Left ventricle myocardium inferior (tissue), 1 donor: ENCODE results near the gene CFAP44. TPM values are rescaled to one million over a fixed set of nuclear protein-coding genes. Genes with fewer than 3 reads are reported as not detected.

Experiments
- DNase-seq: peaks from one replicate; pipeline ENCODE4 v3.0.0-alpha.2; 2020
- H3K27ac ChIP-seq: fragments of 200-600 bp; replicated peaks from 2 replicates; pipeline ENCODE4 v1.8.0; 2021
- H3K27me3 ChIP-seq: fragments of 200-600 bp; 2 replicates; pipeline ENCODE4 v1.8.0; 2021; ENCODE audit warnings: low read depth
- H3K36me3 ChIP-seq: fragments of 200-600 bp; 2 replicates; pipeline ENCODE4 v1.8.0; 2021
- H3K4me1 ChIP-seq: fragments of 200-600 bp; 2 replicates; pipeline ENCODE4 v1.8.0; 2021
- H3K4me3 ChIP-seq: fragments of 200-600 bp; 2 replicates; pipeline ENCODE4 v1.8.0; 2021; ENCODE audit warnings: mild to moderate bottlenecking, moderate library complexity
- H3K9me3 ChIP-seq: fragments of 200-600 bp; replicated peaks from 2 replicates; pipeline ENCODE4 v1.8.0; 2021
- intact Hi-C: fragments of 100-400 bp; cut with micrococcal nuclease; formaldehyde crosslinking; loops from one replicate; pipeline ENCODE4 v1.11.0; 2022
- microRNA-seq: library from miRNA; unstranded; fragments of <30 nt; microRNA quantifications from one replicate; pipeline ENCODE4 v1.2.0, GENCODE V29; 2020
- total RNA-seq: library from RNA; stranded (reverse); fragmentation: NEBNext Ultra II Directional; extraction: Animal tissue kit (Norgen Biotek cat#: 25700); gene quantifications from one replicate; pipeline ENCODE4 v1.2.1, GENCODE V29; 2021
- TF ChIP-seq, protein P1 (sequence below): fragments of 200-600 bp; IDR thresholded peaks from 2 replicates; pipeline ENCODE4 v1.8.0; 2021; ENCODE audit warnings: antibody characterized with exemption, mild to moderate bottlenecking, borderline replicate concordance
- donor health status: DM: no; HTN: yes; CAD: no; lungs with severe emphysema.

Gene CFAP44
- total RNA-seq, 1 donor from 2014 or later: 1.5 TPM

- Histone ChIP-seq H3K27ac (no peak overlapping the region), H3K4me1 (no peaks in the 10 kb centered on the region), H3K4me3 (no peak overlapping the region), H3K27me3 (no peaks in the 10 kb centered on the region), H3K9me3 (peaks cover 39% of the 10 kb centered on the region), H3K36me3 (peaks cover 10% of the 10 kb centered on the region)
- DNase-seq: no peak
- TF ChIP-seq, protein P1, sequence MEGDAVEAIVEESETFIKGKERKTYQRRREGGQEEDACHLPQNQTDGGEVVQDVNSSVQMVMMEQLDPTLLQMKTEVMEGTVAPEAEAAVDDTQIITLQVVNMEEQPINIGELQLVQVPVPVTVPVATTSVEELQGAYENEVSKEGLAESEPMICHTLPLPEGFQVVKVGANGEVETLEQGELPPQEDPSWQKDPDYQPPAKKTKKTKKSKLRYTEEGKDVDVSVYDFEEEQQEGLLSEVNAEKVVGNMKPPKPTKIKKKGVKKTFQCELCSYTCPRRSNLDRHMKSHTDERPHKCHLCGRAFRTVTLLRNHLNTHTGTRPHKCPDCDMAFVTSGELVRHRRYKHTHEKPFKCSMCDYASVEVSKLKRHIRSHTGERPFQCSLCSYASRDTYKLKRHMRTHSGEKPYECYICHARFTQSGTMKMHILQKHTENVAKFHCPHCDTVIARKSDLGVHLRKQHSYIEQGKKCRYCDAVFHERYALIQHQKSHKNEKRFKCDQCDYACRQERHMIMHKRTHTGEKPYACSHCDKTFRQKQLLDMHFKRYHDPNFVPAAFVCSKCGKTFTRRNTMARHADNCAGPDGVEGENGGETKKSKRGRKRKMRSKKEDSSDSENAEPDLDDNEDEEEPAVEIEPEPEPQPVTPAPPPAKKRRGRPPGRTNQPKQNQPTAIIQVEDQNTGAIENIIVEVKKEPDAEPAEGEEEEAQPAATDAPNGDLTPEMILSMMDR: no peak
- intact Hi-C loops: no loop called here
Measured at GRCh38 chr3:113409676-113410075, 31.6 kb downstream of the CFAP44 start.

GRCh38 chr3:113405180-113405579 lies 36.1 kb downstream of the CFAP44 start:
- TF ChIP-seq, protein P1: no peak
- peaks cover under 1% of the 10 kb centered on the region for H3K9me3 ChIP-seq
- H3K27me3 ChIP-seq: no peaks in the 10 kb centered on the region
- H3K4me1 ChIP-seq: no peaks in the 10 kb centered on the region
- no peak overlapping the region for H3K4me3 ChIP-seq
- DNase-seq: no peak
- intact Hi-C loops: no loop called here
- no peak overlapping the region for H3K27ac ChIP-seq
- peaks cover 34% of the 10 kb centered on the region for H3K36me3 ChIP-seq

- peaks cover 38% of the 10 kb centered on the region for H3K36me3 ChIP-seq
- intact Hi-C loops: no loop called here
- no peaks in the 10 kb centered on the region for H3K27me3 ChIP-seq
- H3K4me1 ChIP-seq: no peaks in the 10 kb centered on the region
- TF ChIP-seq, protein P1: no peak
- H3K27ac ChIP-seq: no peak overlapping the region
- H3K4me3 ChIP-seq: no peak overlapping the region
- DNase-seq: no peak
- no peaks in the 10 kb centered on the region for H3K9me3 ChIP-seq
Measured at GRCh38 chr3:113404637-113405036, 36.7 kb downstream of the CFAP44 start.

Small RNA genes lying within 50 kb of the gene (microRNA-seq; reads per million reads assigned to microRNA genes)
- gene MIR8076: not detected

Other genes with a start within 250 kb of the CFAP44 start
- 6.7 TPM for gene BOC, start 229.9 kb downstream of the CFAP44 start, total RNA-seq
- 5.0 TPM for gene SPICE1, start 73.7 kb upstream of the CFAP44 start, total RNA-seq
- gene SIDT1, start 91.1 kb upstream of the CFAP44 start, total RNA-seq: 0.69 TPM